Sigmoid colon (tissue), 4 donors: ENCODE measurements around the gene NANOGP8.
A peak's percentile ranks its signal among the peaks of the same experiment; 100 is the strongest.

Experiments used
- EP300 ChIP-seq, 4 donors: sonication (generic); formaldehyde crosslinking; IDR thresholded peaks; one replicate each; pipeline ENCODE4 v1.6.1; 2017; ENCODE audit warnings: antibody characterized with exemption in 4 of 4
- POLR2A ChIP-seq, 2 donors: fragments of 450-650 bp; IDR thresholded peaks; one replicate each; pipeline ENCODE4 v1.6.1; 2016; ENCODE audit warnings: antibody characterized with exemption in 2 of 2, mild to moderate bottlenecking in 2 of 2, moderate library complexity in 2 of 2
- POLR2AphosphoS5 ChIP-seq, 4 donors: sonication (generic); formaldehyde crosslinking; IDR thresholded peaks; one replicate each; pipeline ENCODE4 v1.6.1; 2017; ENCODE audit warnings: antibody characterized with exemption in 4 of 4
- TF ChIP-seq, protein P1 (sequence below), 4 experiments: fragments of 450-650 bp in 3 of 4; fragments of 200-600 bp in 1 of 4; IDR thresholded peaks; one replicate each; pipeline ENCODE4 v1.5.1; 2016 to 2019; ENCODE audit warnings: antibody characterized with exemption in 4 of 4, mild to moderate bottlenecking in 3 of 4, moderate library complexity in 2 of 4

GRCh38 chr15:35078221-35078915, 6.7 kb downstream of the NANOGP8 start:
- no peak for TF ChIP-seq POLR2A (IDR thresholded peaks at IDR 0.05)
- TF ChIP-seq, protein P1, sequence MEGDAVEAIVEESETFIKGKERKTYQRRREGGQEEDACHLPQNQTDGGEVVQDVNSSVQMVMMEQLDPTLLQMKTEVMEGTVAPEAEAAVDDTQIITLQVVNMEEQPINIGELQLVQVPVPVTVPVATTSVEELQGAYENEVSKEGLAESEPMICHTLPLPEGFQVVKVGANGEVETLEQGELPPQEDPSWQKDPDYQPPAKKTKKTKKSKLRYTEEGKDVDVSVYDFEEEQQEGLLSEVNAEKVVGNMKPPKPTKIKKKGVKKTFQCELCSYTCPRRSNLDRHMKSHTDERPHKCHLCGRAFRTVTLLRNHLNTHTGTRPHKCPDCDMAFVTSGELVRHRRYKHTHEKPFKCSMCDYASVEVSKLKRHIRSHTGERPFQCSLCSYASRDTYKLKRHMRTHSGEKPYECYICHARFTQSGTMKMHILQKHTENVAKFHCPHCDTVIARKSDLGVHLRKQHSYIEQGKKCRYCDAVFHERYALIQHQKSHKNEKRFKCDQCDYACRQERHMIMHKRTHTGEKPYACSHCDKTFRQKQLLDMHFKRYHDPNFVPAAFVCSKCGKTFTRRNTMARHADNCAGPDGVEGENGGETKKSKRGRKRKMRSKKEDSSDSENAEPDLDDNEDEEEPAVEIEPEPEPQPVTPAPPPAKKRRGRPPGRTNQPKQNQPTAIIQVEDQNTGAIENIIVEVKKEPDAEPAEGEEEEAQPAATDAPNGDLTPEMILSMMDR (IDR thresholded peaks at IDR 0.05), result peak; percentile 35 to 80 (median 66)
- no peak for TF ChIP-seq EP300 (IDR thresholded peaks at IDR 0.05)
- TF ChIP-seq POLR2AphosphoS5 (IDR thresholded peaks at IDR 0.05), result no peak
